Measurements from ENCODE around the gene PSG3. TPM values are rescaled to one million over a fixed set of nuclear protein-coding genes. Genes with fewer than 3 reads are reported as not detected.
A peak's percentile ranks its signal among the peaks of the same experiment; 100 is the strongest.
"Not testable (repeated sequence)": the region's sequence is repeated elsewhere in the genome, so short reads cannot be mapped to it uniquely, and the experiment has no call there.

PSG3 gene
- total RNA-seq (ENCODE audit: low replicate concordance), result not detected in 2 replicates
- long read RNA-seq, result 0 reads

GRCh38 chr19:42740381-42740780 is at the start of gene PSG3:
Gene PSG3, minus strand, starts transcription at chr19:42740481. Its CDS starts 97 bp downstream, at chr19:42740384.
- not testable (repeated sequence) for DNase-seq (ENCODE audit: extremely low spot score, unreplicated experiment); H3K4me1 Mint-ChIP-seq (ENCODE audit: unreplicated experiment); H3K27ac Mint-ChIP-seq; H3K4me3 Mint-ChIP-seq; H3K36me3 Mint-ChIP-seq; H3K27me3 Mint-ChIP-seq; H3K9me3 Mint-ChIP-seq

GRCh38 chr19:42788766-42789165 is 48.5 kb upstream of the PSG3 start:
- H3K4me3 Mint-ChIP-seq; H3K27ac Mint-ChIP-seq; H3K36me3 Mint-ChIP-seq; DNase-seq (ENCODE audit: extremely low spot score, unreplicated experiment); H3K27me3 Mint-ChIP-seq; H3K4me1 Mint-ChIP-seq (ENCODE audit: unreplicated experiment): not testable (repeated sequence)
- peaks cover 16% of the 10 kb centered on the region for H3K9me3 Mint-ChIP-seq

- not testable (repeated sequence) for DNase-seq (ENCODE audit: extremely low spot score, unreplicated experiment); H3K4me3 Mint-ChIP-seq; H3K36me3 Mint-ChIP-seq; H3K4me1 Mint-ChIP-seq (ENCODE audit: unreplicated experiment); H3K9me3 Mint-ChIP-seq; H3K27ac Mint-ChIP-seq; H3K27me3 Mint-ChIP-seq
These were observed 47.5 kb upstream of the PSG3 start for GRCh38 chr19:42787766-42788165.

GRCh38 chr19:42776750-42777612 is 36.7 kb upstream of the PSG3 start:
- not testable (repeated sequence) for DNase-seq (ENCODE audit: extremely low spot score, unreplicated experiment); H3K4me3 Mint-ChIP-seq; H3K27ac Mint-ChIP-seq; H3K9me3 Mint-ChIP-seq; H3K4me1 Mint-ChIP-seq (ENCODE audit: unreplicated experiment); H3K36me3 Mint-ChIP-seq; H3K27me3 Mint-ChIP-seq
- TF ChIP-seq CTCF (conservative IDR thresholded peaks at IDR 0.05), result peak; percentile 61

- not testable (repeated sequence) for H3K4me1 Mint-ChIP-seq (ENCODE audit: unreplicated experiment); H3K4me3 Mint-ChIP-seq; DNase-seq (ENCODE audit: extremely low spot score, unreplicated experiment); H3K27me3 Mint-ChIP-seq; H3K27ac Mint-ChIP-seq; H3K9me3 Mint-ChIP-seq; H3K36me3 Mint-ChIP-seq
These were observed 34.4 kb upstream of the PSG3 start for GRCh38 chr19:42774510-42775158.

DNA sequence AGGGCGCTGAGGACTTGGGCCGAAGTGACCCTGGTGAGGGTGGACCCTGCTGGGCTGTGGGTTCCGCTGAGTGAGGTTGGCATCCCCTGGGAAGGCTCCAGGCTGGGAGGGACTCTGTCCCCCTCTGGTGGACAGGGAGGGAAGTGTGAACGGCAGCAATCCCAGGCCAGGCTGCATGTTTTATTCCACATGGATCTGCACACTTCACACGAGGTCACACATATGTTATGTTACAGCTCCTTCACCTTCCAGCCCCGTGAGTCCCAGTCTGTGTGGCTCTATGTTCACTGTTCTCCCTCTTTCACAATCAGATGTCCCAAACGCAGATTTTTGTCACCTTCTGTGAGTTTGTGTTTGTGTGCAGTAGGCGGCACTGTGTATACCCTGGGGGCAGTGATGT is 27.0 kb upstream of the PSG3 start:
- H3K36me3 Mint-ChIP-seq; DNase-seq (ENCODE audit: extremely low spot score, unreplicated experiment); H3K27me3 Mint-ChIP-seq; H3K4me3 Mint-ChIP-seq; H3K9me3 Mint-ChIP-seq; H3K4me1 Mint-ChIP-seq (ENCODE audit: unreplicated experiment); H3K27ac Mint-ChIP-seq: not testable (repeated sequence)
- peak; percentile 22 for TF ChIP-seq CTCF (conservative IDR thresholded peaks at IDR 0.05)

GRCh38 chr19:42766871-42767270 is 26.6 kb upstream of the PSG3 start:
- H3K36me3 Mint-ChIP-seq; DNase-seq (ENCODE audit: extremely low spot score, unreplicated experiment); H3K9me3 Mint-ChIP-seq; H3K4me1 Mint-ChIP-seq (ENCODE audit: unreplicated experiment); H3K27me3 Mint-ChIP-seq; H3K4me3 Mint-ChIP-seq; H3K27ac Mint-ChIP-seq: not testable (repeated sequence)

GRCh38 chr19:42764836-42765235 is 24.6 kb upstream of the PSG3 start:
- no peaks in the 10 kb centered on the region for H3K9me3 Mint-ChIP-seq
- no peaks in the 10 kb centered on the region for H3K36me3 Mint-ChIP-seq
- no peak overlapping the region for H3K27ac Mint-ChIP-seq
- H3K27me3 Mint-ChIP-seq, result no peaks in the 10 kb centered on the region
- DNase-seq (ENCODE audit: extremely low spot score, unreplicated experiment), result no peak
- H3K4me1 Mint-ChIP-seq (ENCODE audit: unreplicated experiment), result no peaks in the 10 kb centered on the region
- no peak overlapping the region for H3K4me3 Mint-ChIP-seq
- no peak for TF ChIP-seq CTCF (conservative IDR thresholded peaks at IDR 0.05)

Data from type B pancreatic cell (in vitro differentiated cells).